GM23248 (cell line): ENCODE measurements around the gene AFF3. TPM values are rescaled to one million over a fixed set of nuclear protein-coding genes. Genes with fewer than 3 reads are reported as not detected.

ENCODE experiments used
- DNase-seq: peaks from one replicate; pipeline ENCODE4 v3.0.0-alpha.2; 2015
- H2AFZ ChIP-seq: fragments of 200-600 bp; sonication (generic); 2 replicates; pipeline ENCODE4 v1.6.1; 2016; ENCODE audit warnings: antibody characterized with exemption
- H3F3A ChIP-seq: fragments of 200-600 bp; sonication (generic); 2 replicates; pipeline ENCODE4 v1.6.1; 2016; ENCODE audit warnings: mild to moderate bottlenecking, antibody characterized with exemption, mixed run types; ENCODE audit not compliant: insufficient read depth
- H3K27ac ChIP-seq: fragments of 200-600 bp; sonication (generic); 2 replicates; pipeline ENCODE4 v1.5.1; 2016; ENCODE audit warnings: mild to moderate bottlenecking
- H3K27me3 ChIP-seq: fragments of 200-600 bp; sonication (generic); replicated peaks from 2 replicates; pipeline ENCODE4 v1.6.1; 2016; ENCODE audit warnings: mild to moderate bottlenecking; ENCODE audit not compliant: insufficient read depth
- H3K36me3 ChIP-seq: fragments of 200-600 bp; sonication (generic); 2 replicates; pipeline ENCODE4 v1.6.1; 2016; ENCODE audit warnings: low read depth, mild to moderate bottlenecking
- H3K4me1 ChIP-seq: fragments of 200-600 bp; sonication (generic); 2 replicates; pipeline ENCODE4 v1.6.1; 2016; ENCODE audit warnings: mild to moderate bottlenecking; ENCODE audit not compliant: insufficient read depth
- H3K4me2 ChIP-seq: fragments of 200-600 bp; sonication (generic); one replicate; pipeline ENCODE4 v1.6.1; 2016; ENCODE audit warnings: mild to moderate bottlenecking; ENCODE audit not compliant: unreplicated experiment
- H3K4me3 ChIP-seq: fragments of 200-600 bp; sonication (generic); 2 replicates; pipeline ENCODE4 v1.5.1; 2016; ENCODE audit warnings: mild to moderate bottlenecking
- H3K79me2 ChIP-seq: fragments of 200-600 bp; sonication (generic); 2 replicates; pipeline ENCODE4 v1.6.1; 2016; ENCODE audit warnings: mild to moderate bottlenecking; ENCODE audit not compliant: insufficient read depth
- H3K9ac ChIP-seq: fragments of 200-600 bp; sonication (generic); 2 replicates; pipeline ENCODE4 v1.6.1; 2016; ENCODE audit warnings: mild to moderate bottlenecking
- H3K9me2 ChIP-seq: fragments of 200-600 bp; sonication (generic); 2 replicates; pipeline ENCODE4 v1.6.1; 2016; ENCODE audit warnings: mixed run types, mild to moderate bottlenecking, moderate library complexity; ENCODE audit not compliant: insufficient read depth
- H3K9me3 ChIP-seq: fragments of 200-600 bp; sonication (generic); one replicate; pipeline ENCODE4 v1.6.1; 2017; ENCODE audit warnings: low read depth
- H4K20me1 ChIP-seq: fragments of 200-600 bp; sonication (generic); 2 replicates; pipeline ENCODE4 v1.6.0; 2016; ENCODE audit not compliant: insufficient read depth
- EZH2 ChIP-seq: fragments of 200-600 bp; sonication (generic); IDR thresholded peaks from 2 replicates; pipeline ENCODE4 v1.6.1; 2018; ENCODE audit warnings: antibody characterized with exemption, mild to moderate bottlenecking; ENCODE audit not compliant: insufficient read depth, poor library complexity, severe bottlenecking
- EZH2phosphoT487 ChIP-seq: fragments of 200-600 bp; sonication (generic); IDR thresholded peaks from 2 replicates; pipeline ENCODE4 v1.6.1; 2018; ENCODE audit warnings: antibody characterized with exemption, moderate library complexity, mild to moderate bottlenecking, low read depth; ENCODE audit not compliant: insufficient read depth
- WGBS, 2 experiments: methylation state at CpG; one replicate each; pipeline ENCODE4 v1.1.6; 2015 to 2017; ENCODE audit warnings: low lambda C conversion rate in 2 of 2, low coverage in 1 of 2; ENCODE audit errors: missing lambda C conversion rate in 2 of 2; 5-methylcytosine and 5-hydroxymethylcytosine counted together
- in situ Hi-C: fragments of 300-500 bp; cut with MboI; formaldehyde crosslinking; loops from 2 replicates; pipeline ENCODE4 v1.15.0; 2020
- polyA plus RNA-seq: library from polyadenylated mRNA; unstranded; fragments of >200 nt; fragmentation: Nextera tagmentation; extraction: Ambion mirVana; gene quantifications from 2 replicates; pipeline ENCODE4 v1.2.1, GENCODE V29; 2016
- total RNA-seq: library from RNA; depleted of rRNA; stranded (reverse); fragments of >200 nt; shearing (Covaris generic); gene quantifications from 2 replicates; pipeline ENCODE4 v1.2.3, GENCODE V29; 2014

The AFF3 gene
- total and polyA plus RNA-seq, 2 experiments from 2014 or later = 0.56 to 0.86 TPM

GRCh38 chr2:99609851-99610381 is 532.5 kb downstream of the AFF3 start:
- Histone ChIP-seq H2AFZ (no peak overlapping the region), H4K20me1 (no peaks in the 10 kb centered on the region), H3K27ac (no peak overlapping the region), H3K4me3 (no peak overlapping the region), H3K4me2 (no peak overlapping the region), H3K9me3 (no peaks in the 10 kb centered on the region), H3K27me3 (no peaks in the 10 kb centered on the region), H3K79me2 (no peaks in the 10 kb centered on the region), H3F3A (no peaks in the 10 kb centered on the region), H3K9ac (no peak overlapping the region), H3K4me1 (peaks cover 7% of the 10 kb centered on the region), H3K9me2 (no peaks in the 10 kb centered on the region), H3K36me3 (no peaks in the 10 kb centered on the region)
- DNase-seq = no peak
- TF ChIP-seq EZH2 = no peak
- in situ Hi-C loops = no loop called here
- WGBS, 2 experiments = 77 to 78% methylated on average over 11 of the region's 11 CpGs

GRCh38 chr2:99608861-99609260 is 533.5 kb downstream of the AFF3 start:
- TF ChIP-seq EZH2 (no peak), EZH2phosphoT487 (no peak)
- H3K4me2 ChIP-seq = no peak overlapping the region
- no peaks in the 10 kb centered on the region for H3K27me3 ChIP-seq
- H2AFZ ChIP-seq = no peak overlapping the region
- H3K36me3 ChIP-seq = no peaks in the 10 kb centered on the region
- no peak for DNase-seq
- in situ Hi-C loops = no loop called here
- WGBS, 2 experiments = 17% methylated on average over 1 of the region's 1 CpG
- no peaks in the 10 kb centered on the region for H3K9me3 ChIP-seq
- no peak overlapping the region for H3K27ac ChIP-seq
- no peak overlapping the region for H3K4me3 ChIP-seq
- no peaks in the 10 kb centered on the region for H4K20me1 ChIP-seq
- no peaks in the 10 kb centered on the region for H3F3A ChIP-seq
- H3K9ac ChIP-seq = no peak overlapping the region
- H3K9me2 ChIP-seq = no peaks in the 10 kb centered on the region
- H3K4me1 ChIP-seq = peaks cover 7% of the 10 kb centered on the region
- H3K79me2 ChIP-seq = no peaks in the 10 kb centered on the region

DNA sequence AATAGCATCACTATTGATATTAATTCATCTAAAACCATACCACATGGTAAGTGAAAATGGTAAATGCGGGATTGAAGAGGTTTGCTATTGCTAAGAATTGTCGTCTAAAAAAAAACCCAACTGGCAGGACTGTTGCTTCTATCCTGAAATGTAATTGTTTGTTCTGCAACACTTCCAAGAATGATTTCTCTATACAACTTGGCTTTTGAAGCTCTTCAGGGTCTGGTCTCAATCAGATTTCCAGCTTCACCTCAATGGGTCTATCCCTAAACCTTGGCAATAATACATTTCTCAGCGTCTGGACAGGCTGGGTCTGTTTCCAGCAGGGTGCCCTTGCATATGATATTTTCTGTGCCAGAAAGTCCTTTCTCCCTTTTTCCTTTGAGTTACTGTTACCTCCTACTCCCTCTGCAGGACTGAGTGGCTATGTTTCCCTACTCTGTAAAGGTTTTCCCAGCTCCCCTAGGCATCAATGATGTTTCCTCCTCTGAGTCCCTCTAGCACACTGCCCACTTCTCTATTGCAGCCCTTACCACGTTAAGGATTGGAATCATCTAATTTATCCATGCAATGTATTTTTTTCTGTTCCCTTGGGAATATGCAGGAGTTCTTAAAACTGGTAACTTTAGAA is 534.4 kb downstream of the AFF3 start:
- peaks cover 7% of the 10 kb centered on the region for H3K4me1 ChIP-seq
- H3K4me2 ChIP-seq = no peak overlapping the region
- H3K9ac ChIP-seq = no peak overlapping the region
- no peaks in the 10 kb centered on the region for H3K27me3 ChIP-seq
- no peak overlapping the region for H3K27ac ChIP-seq
- H2AFZ ChIP-seq = no peak overlapping the region
- H3K9me2 ChIP-seq = no peaks in the 10 kb centered on the region
- no peaks in the 10 kb centered on the region for H3F3A ChIP-seq
- H3K79me2 ChIP-seq = no peaks in the 10 kb centered on the region
- in situ Hi-C loops = no loop called here
- peak; percentile 14 for DNase-seq
- WGBS, 2 experiments = 24 to 29% methylated on average over 4 of the region's 4 CpGs
- no peaks in the 10 kb centered on the region for H3K9me3 ChIP-seq
- H4K20me1 ChIP-seq = no peaks in the 10 kb centered on the region
- H3K4me3 ChIP-seq = no peak overlapping the region
- H3K36me3 ChIP-seq = no peaks in the 10 kb centered on the region
- TF ChIP-seq EZH2phosphoT487 = no peak
- no peak for TF ChIP-seq EZH2

DNA sequence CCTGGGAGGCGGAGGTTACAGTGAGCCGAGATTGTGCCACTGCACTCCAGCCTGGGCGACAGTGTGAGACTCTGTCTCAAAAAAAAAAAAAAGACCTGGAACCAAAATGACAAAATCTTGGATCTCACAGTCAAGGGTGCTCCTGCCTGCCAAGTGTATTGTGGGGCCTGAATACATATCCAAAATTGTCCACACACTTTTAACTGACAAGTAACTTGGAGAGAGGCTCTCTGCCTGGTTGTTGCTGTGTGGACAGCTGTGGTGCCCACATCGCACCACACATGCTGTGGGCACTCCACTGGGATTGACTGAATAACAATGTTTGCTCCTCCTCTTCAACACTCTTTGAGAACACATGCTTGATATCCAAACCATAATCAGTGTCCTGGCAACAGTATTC is 534.9 kb downstream of the AFF3 start:
- H3K4me3 ChIP-seq = no peak overlapping the region
- H2AFZ ChIP-seq = no peak overlapping the region
- WGBS, 2 experiments = 8 to 11% methylated on average over 4 of the region's 4 CpGs
- no peaks in the 10 kb centered on the region for H4K20me1 ChIP-seq
- H3K9ac ChIP-seq = no peak overlapping the region
- in situ Hi-C loops = no loop called here
- DNase-seq = no peak
- TF ChIP-seq EZH2phosphoT487 (no peak), EZH2 (no peak)
- H3K79me2 ChIP-seq = no peaks in the 10 kb centered on the region
- H3K9me2 ChIP-seq = no peaks in the 10 kb centered on the region
- no peaks in the 10 kb centered on the region for H3K27me3 ChIP-seq
- no peaks in the 10 kb centered on the region for H3K36me3 ChIP-seq
- H3F3A ChIP-seq = no peaks in the 10 kb centered on the region
- H3K4me1 ChIP-seq = peaks cover 13% of the 10 kb centered on the region
- no peak overlapping the region for H3K27ac ChIP-seq
- H3K9me3 ChIP-seq = no peaks in the 10 kb centered on the region
- no peak overlapping the region for H3K4me2 ChIP-seq
